GM21723 (cell line): Measurements from ENCODE around the gene DCLRE1B.

Experiments
- ATAC-seq: cut with Tn5 transposase; IDR thresholded peaks from one replicate; pipeline ENCODE4 v1.9.1; 2021; ENCODE audit warnings: mild to moderate bottlenecking, moderate library complexity; ENCODE audit not compliant: unreplicated experiment

Gene DCLRE1B

GRCh38 chr1:113886417-113887401 lies 18.4 kb upstream of the DCLRE1B start:
- no peak for ATAC-seq

- no peak for ATAC-seq
Measured at GRCh38 chr1:113887402-113888175, 17.5 kb upstream of the DCLRE1B start, which contains the start of gene BCL2L15. BCL2L15 (minus strand) TSS chr1:113887581; CDS start chr1:113887375, 206 bp downstream.

DNA sequence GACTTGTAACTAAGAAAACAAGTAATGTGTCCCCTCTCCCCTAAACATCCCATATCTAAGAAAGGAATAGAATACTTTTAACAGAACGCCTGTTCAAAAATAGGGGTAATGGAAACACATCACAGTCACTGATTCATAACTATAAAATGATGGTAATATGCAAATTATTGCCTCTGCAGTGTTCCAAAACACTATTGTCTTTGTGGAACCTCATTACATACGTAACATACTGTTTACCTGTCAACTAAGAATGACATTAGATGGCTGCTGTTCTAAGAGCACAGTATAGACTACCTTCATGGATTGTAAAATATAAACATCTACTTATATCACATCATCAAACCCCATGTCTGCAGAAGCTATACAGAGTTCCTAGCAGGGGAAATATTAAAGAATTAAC lies 14.3 kb upstream of the DCLRE1B start:
- no peak for ATAC-seq

DNA sequence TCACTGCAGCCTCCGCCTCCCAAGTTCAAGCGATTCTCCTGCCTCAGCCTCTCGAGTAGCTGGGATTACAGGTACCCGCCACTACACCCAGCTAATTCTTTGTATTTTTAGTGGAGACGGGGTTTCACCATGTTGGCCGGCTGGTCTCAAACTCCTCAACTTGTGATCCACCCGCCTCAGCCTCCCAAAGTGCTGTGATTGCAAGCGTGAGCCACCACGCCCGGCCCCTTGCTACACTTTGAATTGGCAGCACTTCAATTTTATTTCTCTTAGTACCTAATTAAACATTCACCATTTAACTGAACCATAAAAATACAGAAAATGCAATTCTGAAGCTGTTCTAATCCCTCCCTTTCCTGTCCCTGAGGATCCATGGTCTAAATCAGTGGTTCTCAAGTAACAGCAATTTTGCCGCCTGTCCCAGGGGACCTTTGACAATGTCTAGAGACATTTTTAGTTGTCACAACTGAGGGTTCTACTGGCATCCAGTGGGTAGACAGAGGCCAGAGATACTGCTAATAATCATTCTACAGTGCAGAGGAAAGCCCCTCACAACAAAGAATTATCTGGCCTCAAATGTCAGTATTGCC lies 13.4 kb upstream of the DCLRE1B start:
- ATAC-seq: no peak

DNA sequence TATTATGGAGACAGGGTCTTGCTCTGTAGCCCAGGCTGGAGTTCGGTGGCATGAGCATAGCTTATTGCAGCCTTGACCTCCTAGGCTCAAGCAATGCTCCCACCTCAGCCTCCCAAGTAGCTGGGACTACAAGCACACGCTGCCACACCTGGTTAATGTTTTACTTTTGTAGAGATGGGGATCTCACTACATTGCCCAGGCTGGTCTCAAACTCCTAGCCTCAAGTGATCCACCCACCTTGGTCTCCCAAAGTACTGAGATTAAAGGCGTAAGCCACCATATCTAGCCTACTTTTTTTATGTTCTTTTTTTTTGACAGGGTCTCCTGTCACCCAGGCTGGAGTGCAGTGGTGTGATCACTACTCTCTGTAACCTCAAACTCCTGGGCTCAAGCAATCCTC lies 11.9 kb upstream of the DCLRE1B start:
- no peak for ATAC-seq

- ATAC-seq: no peak
Measured at GRCh38 chr1:113895098-113895497, 10.0 kb upstream of the DCLRE1B start.

DNA sequence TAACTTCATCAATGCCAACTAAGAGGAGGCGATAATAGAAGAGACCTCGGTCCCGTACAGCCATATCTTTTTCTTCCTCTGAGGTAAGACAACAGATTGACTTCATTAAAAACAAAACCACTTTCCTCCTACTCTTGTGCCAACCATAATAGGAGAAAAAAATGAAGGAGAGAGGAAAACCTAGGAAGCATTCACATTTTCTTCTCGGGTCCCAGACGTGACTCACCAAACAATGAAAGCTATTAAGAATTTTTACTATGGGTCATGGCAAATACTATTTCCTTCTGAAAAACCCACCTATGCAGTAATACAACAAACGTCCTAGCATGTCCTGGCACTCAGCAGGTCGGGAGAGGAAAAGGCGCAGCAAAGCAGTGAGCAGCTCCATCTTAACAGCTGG lies 9.2 kb upstream of the DCLRE1B start:
- no peak for ATAC-seq

DNA sequence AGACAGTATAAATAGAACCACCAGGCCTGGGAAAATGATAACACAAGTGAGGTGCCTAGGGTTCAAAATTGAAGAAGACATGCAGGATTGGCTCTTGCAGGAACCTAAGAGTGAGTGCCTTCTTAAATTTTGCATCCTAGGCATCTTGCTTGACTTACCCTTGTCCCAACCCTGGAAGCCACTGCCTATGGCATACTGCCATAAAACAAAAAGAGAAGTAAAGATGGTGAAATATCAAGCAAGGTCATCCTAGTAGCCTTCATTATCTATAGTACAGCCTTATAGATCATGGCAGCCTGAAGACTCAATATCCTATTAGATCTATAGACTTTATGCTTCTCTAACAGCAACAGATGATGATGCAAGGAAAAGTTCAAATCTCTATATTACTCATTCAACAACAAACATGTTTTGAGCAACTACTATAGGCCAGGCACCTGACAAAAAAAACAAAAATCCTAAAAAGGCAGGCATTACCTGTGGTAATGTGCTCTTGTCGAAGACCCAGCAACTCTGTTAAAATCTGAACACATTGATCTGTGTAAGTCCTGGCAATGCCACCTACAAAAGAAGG lies 6.8 kb upstream of the DCLRE1B start:
- ATAC-seq: no peak

DNA sequence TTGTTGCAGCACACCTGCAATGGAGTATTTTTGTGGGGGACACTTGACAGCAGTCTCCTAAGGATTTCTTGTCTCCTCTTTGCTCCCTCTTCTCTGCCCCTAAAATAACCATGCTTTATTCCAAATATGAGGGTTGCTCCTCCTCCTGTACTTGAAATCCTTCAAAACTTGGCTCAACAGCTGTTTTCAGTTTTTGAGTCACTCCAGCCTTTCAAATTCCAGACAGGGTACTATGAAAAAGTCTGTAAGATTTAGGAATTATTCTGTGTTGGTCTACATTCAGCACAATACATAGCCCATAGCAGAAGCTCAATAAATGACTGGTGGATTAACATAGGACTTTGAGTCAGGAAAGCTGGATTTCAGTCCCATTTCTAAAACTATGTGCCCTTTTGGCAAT lies 6.0 kb upstream of the DCLRE1B start:
- no peak for ATAC-seq

DNA sequence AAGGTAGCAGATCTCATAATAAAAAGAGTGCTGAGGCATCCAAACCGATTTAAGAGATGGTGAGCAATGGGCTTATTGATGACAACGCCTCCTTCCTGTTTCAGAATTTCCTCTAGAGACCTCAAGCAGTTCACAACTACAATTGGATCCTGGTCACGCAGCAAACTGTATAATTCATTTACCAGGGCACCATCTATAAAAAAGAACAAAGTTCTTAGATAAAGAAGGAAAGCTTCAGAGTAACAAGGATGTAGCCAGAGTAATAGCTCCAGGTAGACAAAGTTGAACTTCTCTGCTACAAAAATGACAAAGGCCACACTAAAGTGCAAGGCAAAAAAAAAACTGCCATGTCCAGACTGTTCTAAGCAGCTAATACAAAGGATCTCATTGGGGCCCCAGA lies 3.9 kb upstream of the DCLRE1B start:
- no peak for ATAC-seq

DNA sequence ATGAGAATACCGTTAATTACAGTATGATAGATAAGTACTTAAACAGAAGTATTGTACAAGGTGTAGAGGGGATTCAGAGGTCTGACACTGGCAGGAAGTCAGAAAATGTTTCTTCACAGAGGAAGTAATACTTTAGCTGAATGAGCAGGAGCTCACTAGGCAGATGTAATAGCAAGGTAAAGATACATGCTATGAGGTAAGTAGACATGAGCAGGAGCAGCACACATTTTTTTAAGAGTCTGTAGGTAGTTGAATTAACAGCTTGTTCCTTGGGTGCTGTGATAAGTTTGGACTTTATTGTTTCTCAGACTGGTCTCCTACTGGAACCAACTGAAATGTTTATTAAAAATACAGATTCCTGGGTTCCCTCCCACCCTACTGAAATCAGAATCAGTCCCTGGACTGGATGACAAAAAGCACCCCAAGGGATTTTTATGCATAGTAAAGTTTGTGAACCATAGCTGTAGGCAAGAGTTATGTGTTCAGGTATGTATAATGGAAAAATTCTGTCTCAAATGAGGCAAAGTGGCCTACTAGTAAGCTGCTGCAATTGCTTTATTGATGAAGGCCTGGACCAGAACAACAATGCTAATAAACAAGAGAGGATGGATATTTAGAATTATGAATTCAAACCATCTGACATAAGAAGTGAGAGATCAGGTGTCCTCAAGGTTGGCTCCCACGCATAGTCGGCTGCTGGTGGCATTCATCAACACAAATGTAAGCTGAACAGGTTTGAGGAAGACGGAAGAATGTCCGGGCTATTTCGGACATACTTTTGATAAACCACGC lies 1.4 kb upstream of the DCLRE1B start:
- ATAC-seq: no peak

GRCh38 chr1:113904293-113904673 lies 843 bp upstream of the DCLRE1B start:
- peak; percentile 38 for ATAC-seq

- peak; percentile 4 for ATAC-seq
Measured at GRCh38 chr1:113905435-113905861, 322 bp downstream of the DCLRE1B start.

- ATAC-seq: no peak
Measured at GRCh38 chr1:113912594-113913311, 7.6 kb downstream of the DCLRE1B start.

DNA sequence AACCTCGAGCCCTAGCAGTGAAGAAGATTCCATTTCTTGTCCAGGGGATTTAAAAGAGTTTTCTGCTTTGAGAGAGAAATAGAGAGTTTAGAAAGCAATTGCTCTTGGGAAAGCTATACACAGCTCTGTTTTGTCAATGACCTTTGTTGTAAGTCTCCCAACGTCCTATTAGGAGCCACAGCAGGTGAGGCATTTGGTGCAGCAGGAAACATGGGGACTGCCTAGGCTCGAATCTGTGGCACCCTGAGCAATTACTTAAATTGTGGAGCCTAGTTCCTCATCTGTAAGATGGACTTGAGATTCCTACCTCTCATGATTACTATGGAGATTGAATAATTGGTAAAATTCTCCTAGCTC lies 8.2 kb downstream of the DCLRE1B start:
- ATAC-seq: no peak

DNA sequence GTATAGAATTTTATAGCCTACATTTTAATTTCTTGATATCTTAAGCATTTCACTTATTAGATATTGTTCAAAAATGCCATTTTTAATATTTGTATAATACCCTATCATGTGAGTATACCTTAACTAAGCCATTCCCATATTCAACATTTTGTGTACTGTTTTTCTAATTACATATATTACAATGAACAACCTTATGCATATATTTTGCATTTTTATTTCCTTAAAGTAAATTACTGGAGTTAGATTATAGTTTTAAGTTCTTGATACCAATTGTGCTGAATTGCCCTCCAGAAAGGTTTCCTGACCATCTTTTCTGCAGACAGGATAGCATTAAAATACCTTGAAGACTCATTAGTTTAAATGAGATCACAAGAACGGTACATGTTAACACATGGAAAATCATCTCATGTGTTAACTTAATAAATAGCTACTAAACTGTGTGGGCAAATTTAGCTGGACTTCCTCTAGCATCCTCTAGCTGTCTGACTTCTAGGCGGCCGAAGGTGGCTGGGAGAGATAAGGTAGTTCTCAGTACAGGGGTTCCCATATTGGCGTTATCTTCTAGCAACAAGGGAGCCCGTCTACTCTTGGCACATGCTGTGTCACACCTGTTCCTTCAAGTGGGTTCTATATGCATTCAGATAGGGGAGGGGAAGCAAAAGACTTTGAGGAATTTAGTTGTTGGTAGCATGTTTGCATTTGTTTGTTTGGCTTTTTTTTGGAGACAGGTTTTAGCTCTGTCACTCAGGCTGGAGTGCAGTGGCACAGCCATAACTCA lies 8.9 kb downstream of the DCLRE1B start:
- ATAC-seq: no peak

DNA sequence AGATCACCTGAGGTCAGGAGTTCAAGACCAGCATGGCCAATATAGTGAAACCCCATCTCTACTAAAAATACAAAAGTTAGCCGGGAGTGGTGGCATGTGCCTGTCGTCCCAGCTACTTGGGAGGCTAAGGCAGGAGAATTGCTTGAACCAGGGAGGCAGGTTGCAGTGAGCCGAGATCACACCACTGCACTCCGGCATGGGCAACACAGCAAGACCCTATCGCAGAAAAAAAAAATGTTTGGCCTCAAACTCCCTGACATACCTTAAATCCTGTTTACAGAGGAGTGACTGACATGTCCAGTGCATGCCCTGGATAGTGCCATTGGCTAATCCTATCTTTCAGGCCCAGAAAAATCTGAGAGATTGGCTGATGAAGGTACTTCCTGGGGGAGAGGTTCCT lies 11.8 kb downstream of the DCLRE1B start:
- no peak for ATAC-seq

- no peak for ATAC-seq
Measured at GRCh38 chr1:113917400-113918082, 12.4 kb downstream of the DCLRE1B start.
